HG02943 (cell line): ENCODE data around the gene SF3B1.
"Not testable (repeated sequence)": the region's sequence is repeated elsewhere in the genome, so short reads cannot be mapped to it uniquely, and the experiment has no call there.

Experiments
- ATAC-seq: cut with Tn5 transposase; IDR thresholded peaks from one replicate; pipeline ENCODE4 v1.9.1; 2021; ENCODE audit warnings: mild to moderate bottlenecking, low read depth, moderate library complexity; ENCODE audit not compliant: unreplicated experiment

The SF3B1 gene

DNA sequence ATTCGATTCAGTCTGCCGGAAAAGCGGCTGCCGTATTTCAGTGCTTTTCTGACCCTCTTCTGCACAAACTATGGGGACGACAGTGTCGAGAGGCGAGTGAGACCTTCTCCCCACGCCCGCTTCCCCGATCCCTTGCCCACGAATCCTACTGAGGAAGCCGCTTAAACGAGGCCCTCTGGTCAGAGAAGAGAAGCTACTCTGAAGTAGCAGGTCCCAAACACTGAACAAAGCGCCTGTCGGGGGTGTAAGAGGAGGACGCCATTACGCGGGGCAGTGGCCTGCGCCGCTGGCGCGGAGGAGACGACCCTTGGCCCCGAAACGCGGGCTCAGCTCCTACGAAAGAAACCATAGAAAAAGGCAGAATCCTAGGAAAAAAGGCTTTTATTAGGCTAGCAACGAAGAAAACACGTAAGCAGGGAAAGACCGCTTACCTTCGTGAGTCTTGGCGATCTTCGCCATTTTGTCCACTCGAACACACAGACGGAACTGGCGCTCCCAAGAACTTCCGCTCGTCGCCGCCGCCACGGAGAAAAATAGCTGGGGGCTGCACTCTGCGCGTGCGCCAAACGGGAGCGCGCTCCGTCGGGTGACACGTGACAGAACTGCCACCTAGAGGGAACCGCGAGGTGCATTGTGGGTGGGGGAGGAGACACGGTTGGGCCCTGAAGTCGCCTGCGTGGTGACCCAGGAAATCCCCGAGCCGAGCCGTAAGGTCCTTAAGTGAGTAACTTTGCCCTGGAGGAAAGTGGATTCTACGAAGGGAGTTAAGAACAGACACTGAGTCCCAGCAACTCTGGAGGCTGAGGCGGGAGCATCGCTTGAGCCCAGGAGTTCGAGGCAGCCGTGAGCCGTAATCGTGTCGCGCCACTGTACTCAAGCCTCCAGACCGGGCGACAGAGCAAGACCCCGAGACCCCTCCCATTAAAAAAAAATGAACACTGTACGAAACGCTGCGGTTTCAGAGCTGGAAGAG is at the start of gene SF3B1:
Gene SF3B1, minus strand, starts transcription at position 488 of the 973 bp plus-strand sequence. Its CDS starts 29 bp downstream, at position 459.
- peak; percentile 97 for ATAC-seq

DNA sequence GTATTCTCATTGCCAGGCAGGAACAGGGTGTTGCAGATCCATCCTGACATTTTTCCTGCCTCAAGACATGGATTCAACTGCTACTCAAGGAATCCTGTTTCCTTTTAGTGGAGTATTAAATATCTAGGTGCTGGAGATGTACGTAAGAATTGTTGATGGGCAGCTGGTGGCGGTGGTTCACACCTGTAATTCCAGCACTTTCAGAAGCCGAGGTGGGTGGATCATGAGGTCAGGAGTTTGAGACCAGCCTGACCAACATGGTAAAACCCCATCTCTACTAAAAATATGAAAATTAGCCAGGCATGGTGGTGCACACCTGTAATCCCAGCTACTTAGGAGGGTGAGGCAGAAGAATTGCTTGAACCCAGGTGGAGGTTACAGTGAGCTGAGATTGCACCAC is 49.4 kb upstream of the SF3B1 start:
- not testable (repeated sequence) for ATAC-seq

- no peak for ATAC-seq
These were observed 45.6 kb upstream of the SF3B1 start for GRCh38 chr2:197480165-197481036.

- ATAC-seq = no peak
These were observed 43.0 kb upstream of the SF3B1 start for GRCh38 chr2:197477797-197478196.

- ATAC-seq = no peak
These were observed 37.3 kb upstream of the SF3B1 start for GRCh38 chr2:197472166-197472565.

GRCh38 chr2:197464175-197464574 is 29.3 kb upstream of the SF3B1 start:
- ATAC-seq = no peak

DNA sequence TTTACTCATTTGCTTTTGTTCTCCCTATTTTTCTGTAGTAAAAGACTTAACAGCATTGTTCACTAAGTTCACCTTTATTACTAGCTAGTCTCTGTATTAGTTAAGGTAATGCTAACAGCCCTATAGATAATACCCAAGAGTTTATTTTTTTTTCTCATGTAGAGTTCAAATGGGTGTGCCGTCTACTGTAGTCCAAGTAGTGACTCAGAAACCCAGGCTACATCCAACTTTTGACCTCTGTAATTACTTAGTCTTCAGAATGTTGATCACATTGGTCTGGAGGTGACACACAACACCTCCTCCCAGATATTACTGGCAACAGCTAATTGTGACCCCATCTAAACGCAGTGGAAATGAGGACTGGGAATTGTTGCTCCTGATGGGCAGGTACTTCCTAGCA is 26.2 kb upstream of the SF3B1 start:
- no peak for ATAC-seq

DNA sequence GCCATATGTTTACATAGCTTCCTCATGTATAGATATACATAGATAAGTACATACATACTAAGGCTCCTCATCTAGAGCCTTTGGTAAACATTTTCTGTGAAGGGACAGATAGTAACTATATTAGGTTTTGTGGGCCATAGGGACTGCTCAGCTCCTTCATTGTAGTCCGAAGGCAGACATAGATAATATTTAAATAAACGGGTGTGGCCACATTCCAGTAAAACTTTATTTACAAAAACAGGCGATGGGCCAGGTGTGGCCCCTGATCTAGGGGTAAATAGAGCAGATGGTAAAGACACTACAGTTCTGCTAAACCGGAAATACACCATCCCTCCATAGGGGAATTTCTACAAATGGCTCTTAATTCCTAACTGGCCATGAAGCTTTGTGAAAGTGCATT is 25.8 kb upstream of the SF3B1 start:
- ATAC-seq = no peak

DNA sequence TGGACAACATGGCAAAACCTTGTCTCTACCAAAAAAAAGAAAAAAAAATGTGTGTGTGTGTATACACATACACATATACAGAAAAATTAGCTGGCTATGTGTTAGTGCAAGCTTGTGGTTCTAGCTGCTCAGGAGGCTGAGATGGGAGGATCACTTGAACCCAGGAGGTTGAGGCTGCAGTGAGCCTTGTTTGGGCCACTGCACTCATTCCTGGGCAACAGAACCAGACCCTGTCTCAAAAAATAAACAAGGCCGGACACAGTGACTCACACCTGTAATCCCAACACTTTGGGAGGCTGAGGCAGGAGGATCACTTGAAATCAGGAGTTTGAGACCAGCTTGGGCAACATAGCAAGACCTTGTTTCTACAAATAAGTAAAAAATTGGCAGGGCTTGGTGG is 20.6 kb upstream of the SF3B1 start:
- ATAC-seq = no peak

DNA sequence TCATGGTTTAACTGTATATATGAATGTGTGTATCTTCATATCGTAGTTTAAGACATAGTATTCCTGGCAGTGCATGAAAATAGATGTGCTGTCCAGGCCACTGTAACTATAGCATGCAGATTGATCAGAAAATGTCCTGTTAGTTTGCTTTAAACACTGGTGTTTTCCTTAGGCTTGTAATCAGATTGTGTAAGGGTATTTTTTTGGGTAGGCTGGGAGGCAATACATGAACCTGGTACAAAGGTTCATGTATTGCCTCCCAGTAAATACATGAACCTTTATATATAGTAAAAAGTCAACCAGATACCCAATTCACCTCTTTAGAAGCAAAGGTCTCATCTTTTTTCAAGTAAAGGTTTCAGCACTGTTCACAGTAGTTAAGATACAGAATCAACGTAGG is 20.1 kb upstream of the SF3B1 start:
- ATAC-seq = no peak

GRCh38 chr2:197453914-197454398 is 19.1 kb upstream of the SF3B1 start:
- ATAC-seq = peak; percentile 24

- peak; percentile 97 for ATAC-seq
These were observed 18.5 kb upstream of the SF3B1 start, which contains the start of gene COQ10B for GRCh38 chr2:197453123-197453913. TSS of gene COQ10B (plus strand) at chr2:197453552. CDS start at chr2:197453561, 9 bp downstream.

DNA sequence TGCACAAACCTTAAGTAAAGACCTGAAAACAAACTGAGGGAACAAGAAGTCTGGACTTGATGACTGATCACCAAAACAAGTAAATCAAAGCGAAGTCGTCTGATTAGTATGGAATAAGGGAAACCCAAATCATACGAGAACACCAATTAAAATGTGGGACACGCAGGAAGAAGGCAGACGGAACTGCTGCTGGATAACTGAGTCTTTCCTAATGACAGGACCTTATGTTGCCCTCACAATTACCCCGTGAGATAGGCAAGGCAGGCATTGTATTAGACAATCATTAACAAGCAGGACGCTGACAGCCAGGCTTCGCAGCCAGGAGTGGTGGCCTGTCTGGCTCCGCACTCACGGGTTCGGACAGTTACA is 17.9 kb upstream of the SF3B1 start:
- ATAC-seq = no peak

DNA sequence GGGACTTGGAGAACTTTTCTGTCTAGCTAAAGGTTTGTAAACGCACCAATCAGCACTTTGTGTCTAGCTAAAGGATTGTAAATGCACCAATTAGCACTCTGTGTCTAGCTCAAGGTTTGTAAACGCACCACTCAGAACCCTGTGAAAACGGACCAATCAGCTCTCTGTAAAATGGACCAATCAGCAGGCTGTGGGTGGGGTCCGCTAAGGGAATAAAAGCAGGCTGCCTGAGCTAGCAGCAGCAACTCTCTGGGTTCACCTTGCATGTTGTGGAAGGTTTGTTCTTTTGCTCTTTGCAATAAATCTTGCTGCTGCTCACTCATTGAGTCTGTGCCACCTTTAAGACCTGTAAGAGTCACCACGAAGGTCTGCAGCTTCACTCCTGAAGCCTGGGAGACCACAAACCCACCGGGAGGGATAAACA is 16.1 kb upstream of the SF3B1 start:
- not testable (repeated sequence) for ATAC-seq

- ATAC-seq = no peak
These were observed 15.6 kb upstream of the SF3B1 start for GRCh38 chr2:197450465-197450864.

DNA sequence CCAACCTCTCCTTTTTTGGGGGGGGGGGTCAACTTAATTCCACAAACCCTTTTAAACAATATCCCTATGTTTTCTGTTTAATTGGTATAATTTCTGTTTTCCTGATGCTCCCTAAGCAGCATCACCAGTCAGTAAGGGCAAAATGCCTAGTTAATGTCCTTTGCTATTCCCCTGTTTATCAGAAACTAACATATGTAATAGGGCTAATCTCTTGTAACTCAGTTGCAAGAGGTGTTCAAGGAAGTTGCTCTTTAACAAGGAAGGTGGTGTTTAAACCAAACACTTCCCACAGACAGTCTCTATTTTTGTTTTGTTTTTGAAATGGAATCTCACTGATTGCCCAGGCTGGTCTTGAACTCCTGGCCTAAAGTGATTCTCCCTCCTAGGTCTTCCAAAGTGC is 12.0 kb upstream of the SF3B1 start:
- ATAC-seq = no peak

- no peak for ATAC-seq
These were observed 10.9 kb upstream of the SF3B1 start for GRCh38 chr2:197445746-197446145.

DNA sequence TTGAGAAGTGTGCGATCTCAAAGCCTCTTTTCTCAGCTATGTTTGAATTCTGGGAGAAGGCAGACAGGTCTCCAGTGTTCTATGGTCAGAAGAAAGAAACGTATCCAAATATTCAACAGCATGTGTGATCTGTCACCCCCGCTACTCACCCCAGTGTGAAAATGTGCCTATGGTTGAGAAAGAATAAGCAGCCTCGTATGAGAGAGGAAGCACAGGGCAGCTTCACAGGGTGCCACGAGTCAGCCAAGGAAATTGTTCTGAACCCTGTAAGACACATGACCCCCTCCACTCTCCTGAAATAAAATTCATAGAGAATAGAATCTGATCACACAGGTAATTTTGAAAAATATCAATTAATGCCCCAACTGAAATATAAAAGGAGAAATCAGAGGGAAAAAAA is 8.0 kb upstream of the SF3B1 start:
- ATAC-seq = no peak

- ATAC-seq = no peak
These were observed 2.6 kb upstream of the SF3B1 start for GRCh38 chr2:197437380-197437779.
